ENCODE results near the gene ELMO1.

GRCh38 chr7:37247861-37248260, 200.8 kb downstream of the ELMO1 start:
- no peak for TF ChIP-seq TAF1 (IDR thresholded peaks at IDR 0.05; ENCODE audit: borderline replicate concordance, low read depth, low read length)
- no peak for TF ChIP-seq POLR2A (IDR thresholded peaks at IDR 0.05; ENCODE audit: low read depth, low read length)
- no peak for TF ChIP-seq POLR2AphosphoS5 (IDR thresholded peaks at IDR 0.05; ENCODE audit: low read depth, low read length)

Data from GM12892 (cell line).